H1 (cell line): ENCODE results near the gene C2CD5. TPM values are rescaled to one million over a fixed set of nuclear protein-coding genes. Genes with fewer than 3 reads are reported as not detected.

ENCODE experiments used
- CTCF ChIA-PET: fragments of 300-600 bp; sonication (Branson Sonifier 250); formaldehyde crosslinking; loops from one replicate; lab custom pipeline; 2021; ENCODE audit not compliant: partially characterized antibody; lab: Charles Lee
- POLR2A ChIA-PET: fragments of 300-600 bp; sonication (Branson Sonifier 250); formaldehyde crosslinking; loops from one replicate; lab custom pipeline; 2021; ENCODE audit warnings: inconsistent platforms; ENCODE audit not compliant: partially characterized antibody; lab: Charles Lee
- DNase-seq, 2 experiments: peaks; one replicate each; pipeline versions ENCODE4 v3.0.0 to v3.0.0-alpha.2; 2010 to 2022; ENCODE audit warnings: low spot score in 2 of 2, low read depth in 1 of 2, mixed read lengths in 1 of 2
- FAIRE-seq: peaks from 2 replicates; lab custom pipeline; 2011; peaks lifted over from hg19 to GRCh38; lab: Jason Lieb, UNC
- H2AFZ ChIP-seq: 2 replicates; pipeline ENCODE4 v1.8.1; 2012; ENCODE audit warnings: low read length, inconsistent platforms
- H2AK5ac ChIP-seq: 2 replicates; pipeline ENCODE4 v1.6.1; 2013; ENCODE audit warnings: low read depth, low read length
- H2BK120ac ChIP-seq: replicated peaks from 2 replicates; pipeline ENCODE3; 2013; ENCODE audit warnings: low read depth, low read length, inconsistent platforms
- H2BK12ac ChIP-seq: 2 replicates; pipeline ENCODE4 v1.6.1; 2013; ENCODE audit warnings: low read depth, low read length
- H2BK15ac ChIP-seq: 2 replicates; pipeline ENCODE4 v1.6.1; 2013; ENCODE audit warnings: low read length
- H2BK20ac ChIP-seq: 2 replicates; pipeline ENCODE4 v1.6.1; 2013; ENCODE audit warnings: low read length
- H2BK5ac ChIP-seq: 2 replicates; pipeline ENCODE4 v1.6.1; 2013; ENCODE audit warnings: low read depth, low read length
- H3K14ac ChIP-seq: 2 replicates; pipeline ENCODE4 v1.6.1; 2013; ENCODE audit warnings: inconsistent platforms; ENCODE audit not compliant: insufficient read length
- H3K18ac ChIP-seq: 2 replicates; pipeline ENCODE4 v1.6.1; 2013; ENCODE audit warnings: low read length; ENCODE audit errors: extremely low read depth
- H3K23ac ChIP-seq: 2 replicates; pipeline ENCODE4 v1.6.1; 2013; ENCODE audit warnings: inconsistent platforms; ENCODE audit not compliant: insufficient read length
- H3K23me2 ChIP-seq: 2 replicates; pipeline ENCODE4 v1.6.1; 2013; ENCODE audit warnings: low read depth, low read length
- H3K27ac ChIP-seq: 2 replicates; pipeline ENCODE4 v1.6.1; 2011; ENCODE audit warnings: low read depth, low read length, inconsistent platforms
- H3K27me3 ChIP-seq, 4 experiments: replicated peaks in 1 of 4; 1 replicate in 1 of 4; 2 replicates in 3 of 4; pipeline versions ENCODE4 v1.6.1 to v1.8.1; 2011 to 2013; ENCODE audit warnings: low read length in 3 of 4, mild to moderate bottlenecking in 3 of 4, inconsistent platforms in 2 of 4, mixed read lengths in 2 of 4, moderate library complexity in 1 of 4; ENCODE audit not compliant: control insufficient read depth in 3 of 4, insufficient read depth in 3 of 4; ENCODE audit errors: extremely low read depth in 1 of 4
- H3K36me3 ChIP-seq, 4 experiments: 2 replicates each; pipeline versions ENCODE4 v1.6.1 to v1.8.1; 2011 to 2013; ENCODE audit warnings: mild to moderate bottlenecking in 4 of 4, low read length in 3 of 4, moderate library complexity in 2 of 4, control low read depth in 1 of 4, inconsistent platforms in 1 of 4; ENCODE audit not compliant: insufficient read depth in 4 of 4, control insufficient read depth in 2 of 4
- H3K4ac ChIP-seq: replicated peaks from 2 replicates; pipeline ENCODE3; 2013; ENCODE audit warnings: low read length, low read depth, mixed read lengths, inconsistent platforms; ENCODE audit not compliant: insufficient read length
- H3K4me1 ChIP-seq, 4 experiments: replicated peaks in 1 of 4; 1 replicate in 1 of 4; 2 replicates in 3 of 4; pipeline versions ENCODE4 v1.6.1 to v1.8.1; 2011 to 2013; ENCODE audit warnings: low read length in 3 of 4, inconsistent platforms in 2 of 4, mixed read lengths in 1 of 4; ENCODE audit not compliant: insufficient read depth in 4 of 4, control insufficient read depth in 3 of 4
- H3K4me2 ChIP-seq, 2 experiments: 2 replicates each; pipeline versions ENCODE4 v1.6.1 to v1.8.1; 2011 to 2013; ENCODE audit warnings: low read depth in 2 of 2, low read length in 2 of 2, control low read depth in 1 of 2, inconsistent platforms in 1 of 2, mild to moderate bottlenecking in 1 of 2; ENCODE audit not compliant: insufficient read depth in 1 of 2
- H3K4me3 ChIP-seq, 4 experiments: fragments of 200-600, 300-600 bp in 1 of 4; sonication (generic), shearing (Covaris generic), sonication (Bioruptor Twin) in 1 of 4; 2 replicates each; pipeline versions ENCODE4 v1.5.1 to v1.8.1; 2011 to 2016; ENCODE audit warnings: low read length in 4 of 4, low read depth in 3 of 4, control low read depth in 2 of 4, inconsistent platforms in 2 of 4, mild to moderate bottlenecking in 2 of 4, mixed read lengths in 1 of 4, moderate library complexity in 1 of 4; ENCODE audit not compliant: insufficient read depth in 2 of 4; ENCODE audit errors: extremely low read depth in 1 of 4
- H3K56ac ChIP-seq: replicated peaks from 2 replicates; pipeline ENCODE3; 2013; ENCODE audit warnings: low read depth, mild to moderate bottlenecking, mixed read lengths, low read length, inconsistent platforms; ENCODE audit not compliant: insufficient read length
- H3K79me1 ChIP-seq: 2 replicates; pipeline ENCODE4 v1.6.1; 2013; ENCODE audit warnings: low read depth, low read length, control low read depth
- H3K79me2 ChIP-seq, 2 experiments: 2 replicates each; pipeline versions ENCODE4 v1.6.1 to v1.8.1; 2012 to 2013; ENCODE audit warnings: low read length in 2 of 2, mild to moderate bottlenecking in 2 of 2, inconsistent platforms in 1 of 2; ENCODE audit not compliant: insufficient read depth in 2 of 2, control insufficient read depth in 1 of 2
- H3K9ac ChIP-seq, 4 experiments: replicated peaks in 1 of 4; 1 replicate in 1 of 4; 2 replicates in 3 of 4; pipeline versions ENCODE4 v1.6.1 to v1.8.1; 2011 to 2013; ENCODE audit warnings: low read depth in 3 of 4, low read length in 3 of 4, control low read depth in 2 of 4, mild to moderate bottlenecking in 2 of 4, moderate library complexity in 2 of 4, inconsistent platforms in 1 of 4; ENCODE audit errors: extremely low read depth in 1 of 4
- H3K9me3 ChIP-seq, 2 experiments: 2 replicates each; pipeline versions ENCODE4 v1.6.1 to v1.8.1; 2012 to 2013; ENCODE audit warnings: mild to moderate bottlenecking in 2 of 2, moderate library complexity in 2 of 2, control low read depth in 1 of 2, inconsistent platforms in 1 of 2, low read depth in 1 of 2, low read length in 1 of 2, mixed read lengths in 1 of 2; ENCODE audit not compliant: insufficient read depth in 2 of 2
- H4K20me1 ChIP-seq, 2 experiments: replicated peaks in 1 of 2; 2 replicates each; pipeline versions ENCODE3 to v1.8.1; 2011 to 2013; ENCODE audit warnings: inconsistent platforms in 2 of 2, low read length in 2 of 2, mild to moderate bottlenecking in 1 of 2; ENCODE audit not compliant: insufficient read depth in 2 of 2, control insufficient read depth in 1 of 2
- H4K5ac ChIP-seq: 2 replicates; pipeline ENCODE4 v1.6.1; 2013; ENCODE audit warnings: low read length, low read depth, mixed read lengths, inconsistent platforms; ENCODE audit not compliant: insufficient read length
- H4K8ac ChIP-seq: 2 replicates; pipeline ENCODE4 v1.8.0; 2013; ENCODE audit warnings: mild to moderate bottlenecking, moderate library complexity, low read length, inconsistent platforms; ENCODE audit not compliant: insufficient read depth; ENCODE audit errors: extremely low read depth
- H4K91ac ChIP-seq: replicated peaks from 2 replicates; pipeline ENCODE3; 2013; ENCODE audit warnings: low read length, mixed read lengths, inconsistent platforms; ENCODE audit not compliant: insufficient read length
- WGBS, 2 experiments: shearing (Covaris generic) in 1 of 2; methylation state at CpG; one replicate each; pipeline versions ENCODE4 v1.1.6 to v1.1.7; 2013 to 2015; ENCODE audit warnings: low lambda C conversion rate in 2 of 2, mixed read lengths in 2 of 2, inconsistent platforms in 1 of 2, low coverage in 1 of 2, missing lambda C conversion rate in 1 of 2; ENCODE audit not compliant: insufficient replicate concordance in 2 of 2, insufficient coverage in 1 of 2, insufficient read length in 1 of 2; ENCODE audit errors: extremely low coverage in 1 of 2, missing lambda C conversion rate in 1 of 2; 5-methylcytosine and 5-hydroxymethylcytosine counted together
- polyA plus RNA-seq, 7 experiments: library from polyadenylated mRNA; depleted of rRNA in 3 of 7; stranded (reverse) in 5 of 7; unstranded in 2 of 7; fragments of >200 nt in 5 of 7; fragments of 200-250 nt in 2 of 7; gene quantifications; 1 replicate in 5 of 7; 2 replicates in 1 of 7; 4 replicates in 1 of 7; pipeline versions ENCODE4 v1.2.1 to v1.2.3, GENCODE V29; 2011 to 2013; ENCODE audit warnings: missing spikeins in 2 of 7, mixed read lengths in 2 of 7
- total RNA-seq: library from RNA; stranded (reverse); fragmentation: NEBNext Ultra II Directional; extraction: Animal tissue kit (Norgen Biotek cat#: 25700); gene quantifications from 2 replicates; pipeline ENCODE4 v1.2.1, GENCODE V29; 2021
- TF ChIP-seq, protein P1 (sequence below): IDR thresholded peaks from 2 replicates; pipeline ENCODE4 v1.6.1; 2012; ENCODE audit warnings: inconsistent platforms

C2CD5 gene
- total and polyA plus RNA-seq, 2 of the 8 experiments (the other 6 are each of a cell fraction or from before 2014, with no cell fraction given) = 21.9 to 45.9 TPM

DNA sequence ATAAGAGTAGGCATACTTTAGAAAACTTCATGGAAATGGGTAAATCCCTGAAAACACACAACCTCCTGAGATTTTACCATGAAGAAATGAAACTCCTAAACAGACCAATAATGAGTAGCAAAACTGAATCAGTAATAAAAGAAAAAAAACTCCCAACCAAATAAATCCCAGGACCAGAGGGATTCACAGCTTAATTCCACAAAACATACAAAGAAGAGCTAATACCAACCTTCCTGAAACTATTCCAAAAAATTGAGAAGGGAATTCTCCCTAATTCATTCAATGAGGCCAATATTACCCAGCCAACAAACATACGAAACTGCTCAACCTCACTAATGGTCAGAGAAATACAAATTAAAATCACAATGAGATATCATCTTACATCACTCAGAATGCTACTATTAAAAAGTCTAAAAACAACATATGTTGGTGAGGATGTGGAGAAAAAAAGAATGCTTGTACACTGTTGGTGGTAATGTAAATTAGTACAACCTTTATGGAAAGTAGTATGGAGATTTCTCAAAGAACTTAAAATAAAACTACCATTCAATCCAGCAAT is 112.6 kb downstream of the C2CD5 start:
- DNase-seq (no peak), FAIRE-seq (no peak)
- Histone ChIP-seq H3K4me1 (no peaks in the 10 kb centered on the region), H3K56ac (no peak overlapping the region), H4K5ac (no peak overlapping the region), H3K18ac (no peak overlapping the region), H3K27me3 (no peaks in the 10 kb centered on the region), H3K4me2 (no peak overlapping the region), H3K9ac (no peak overlapping the region), H3K23ac (no peak overlapping the region), H4K20me1 (no peaks in the 10 kb centered on the region), H2BK15ac (no peak overlapping the region), H2AFZ (no peak overlapping the region), H2AK5ac (no peak overlapping the region), H2BK12ac (no peak overlapping the region), H3K79me2 (no peaks in the 10 kb centered on the region), H3K4me3 (no peak overlapping the region), H2BK120ac (no peak overlapping the region), H4K91ac (no peak overlapping the region), H3K4ac (no peak overlapping the region), H2BK20ac (no peak overlapping the region), H3K14ac (no peak overlapping the region), H3K23me2 (no peaks in the 10 kb centered on the region), H3K79me1 (no peaks in the 10 kb centered on the region), H3K36me3 (no peaks in the 10 kb centered on the region), H2BK5ac (no peak overlapping the region), H3K9me3 (no peaks in the 10 kb centered on the region), H4K8ac (no peak overlapping the region), H3K27ac (no peak overlapping the region)
- TF ChIP-seq, protein P1, sequence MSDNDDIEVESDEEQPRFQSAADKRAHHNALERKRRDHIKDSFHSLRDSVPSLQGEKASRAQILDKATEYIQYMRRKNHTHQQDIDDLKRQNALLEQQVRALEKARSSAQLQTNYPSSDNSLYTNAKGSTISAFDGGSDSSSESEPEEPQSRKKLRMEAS = no peak
- ChIA-PET CTCF (no interaction called here), POLR2A (no interaction called here)
- WGBS, 2 experiments = 70% methylated on average over 1 of the region's 1 CpG; no CpG with 5 or more reads in 1 of the 2 experiments
